Adrenal gland (tissue), 12 donors: ENCODE data around the gene CORO2A. TPM values are rescaled to one million over a fixed set of nuclear protein-coding genes. Genes with fewer than 3 reads are reported as not detected.
A peak's percentile ranks its signal among the peaks of the same experiment; 100 is the strongest.

Source experiments
- DNase-seq, 7 donors: peaks; one replicate each; pipeline ENCODE4 v3.0.0-alpha.2; 2019 to 2020
- H3K27ac ChIP-seq, 5 donors: fragments of 200-600 bp; sonication (generic) in 4 of 5; 1 replicate in 3 of 5; 2 replicates in 2 of 5; pipeline versions ENCODE4 v1.5.1 to v1.8.0; 2016 to 2020; ENCODE audit warnings: mild to moderate bottlenecking in 1 of 5
- H3K27me3 ChIP-seq: fragments of 200-600 bp; 2 replicates; pipeline ENCODE4 v1.8.0; 2021
- H3K36me3 ChIP-seq, 2 donors: fragments of 200-600 bp; replicated peaks in 1 of 2; 1 replicate in 1 of 2; 2 replicates in 1 of 2; pipeline versions ENCODE4 v1.5.1 to v1.8.0; 2018 to 2022
- H3K4me1 ChIP-seq, 2 donors: fragments of 200-600 bp; replicated peaks in 1 of 2; 1 replicate in 1 of 2; 2 replicates in 1 of 2; pipeline versions ENCODE4 v1.5.1 to v1.8.0; 2018 to 2021
- H3K4me3 ChIP-seq, 4 donors: fragments of 200-600 bp; sonication (generic) in 3 of 4; one replicate each; pipeline ENCODE4 v1.5.1; 2016 to 2018
- H3K9me3 ChIP-seq, 3 donors: fragments of 200-600 bp; sonication (generic) in 1 of 3; replicated peaks in 1 of 3; 1 replicate in 2 of 3; 2 replicates in 1 of 3; pipeline versions ENCODE4 v1.5.1 to v1.8.0; 2016 to 2021
- POLR2A ChIP-seq, 2 donors: fragments of 450-650 bp; IDR thresholded peaks; one replicate each; pipeline ENCODE4 v1.6.1; 2017; ENCODE audit warnings: antibody characterized with exemption in 2 of 2, mild to moderate bottlenecking in 2 of 2, moderate library complexity in 1 of 2
- WGBS, 4 donors: extraction: QIAGEN DNeasy Blood & Tissue Kit in 2 of 4; methylation state at CpG; one replicate each; pipeline versions ENCODE4 v1.1.5 to v1.1.7; 2013 to 2017; 5-methylcytosine and 5-hydroxymethylcytosine counted together
- intact Hi-C, 2 donors: fragments of 100-400 bp; cut with DNase I; formaldehyde crosslinking; loops; one replicate each; pipeline versions ENCODE4 v1.14.1 to v1.15.0; 2022 to 2023
- polyA plus RNA-seq, 3 donors: library from polyadenylated mRNA; stranded (reverse); fragments of 200-250 nt in 2 of 3; fragments of 350-450 nt in 1 of 3; fragmentation: Illumina TruSeq in 1 of 3; extraction: RNeasy Lipid Tissue Mini Kit (QIAGEN cat#74804) in 1 of 3; gene quantifications; one replicate each; pipeline ENCODE4 v1.2.3, GENCODE V29; 2013 to 2014
- total RNA-seq, 9 donors: library from RNA; depleted of rRNA in 4 of 9; stranded (reverse); fragments of >200 nt in 4 of 9; fragments of 120-200 nt in 1 of 9; fragmentation: NEBNext Ultra II Directional in 1 of 9; extraction: Animal tissue kit (Norgen Biotek cat#: 25700) in 1 of 9; gene quantifications; one replicate each; pipeline versions ENCODE4 v1.1.0 to v1.2.4, GENCODE V29; 2013 to 2023
- TF ChIP-seq, protein P1 (sequence below), 6 experiments: fragments of 450-650 bp in 4 of 6; fragments of 200-600 bp in 2 of 6; sonication (generic) in 1 of 6; IDR thresholded peaks; 1 replicate in 5 of 6; 2 replicates in 1 of 6; pipeline versions ENCODE4 v1.5.1 to v1.8.0; 2016 to 2021; ENCODE audit warnings: antibody characterized with exemption in 6 of 6, mild to moderate bottlenecking in 2 of 6, moderate library complexity in 1 of 6
- donor health status: healthy with polysubstance abuse.
- donor health status: Bipolar disorder and iron deficiency.
- donor health status: DM: yes; HTN: yes; CAD: no.
- donor health status: DM: no; HTN: no; CAD: no.
- donor health status: DM: no; HTN: no; CAD: no.
- donor health status: DM: yes; HTN: yes; CAD: no.

The CORO2A gene
- total and polyA plus RNA-seq, 12 donors: 0.06 to 3.9 (median 1.2) TPM

DNA sequence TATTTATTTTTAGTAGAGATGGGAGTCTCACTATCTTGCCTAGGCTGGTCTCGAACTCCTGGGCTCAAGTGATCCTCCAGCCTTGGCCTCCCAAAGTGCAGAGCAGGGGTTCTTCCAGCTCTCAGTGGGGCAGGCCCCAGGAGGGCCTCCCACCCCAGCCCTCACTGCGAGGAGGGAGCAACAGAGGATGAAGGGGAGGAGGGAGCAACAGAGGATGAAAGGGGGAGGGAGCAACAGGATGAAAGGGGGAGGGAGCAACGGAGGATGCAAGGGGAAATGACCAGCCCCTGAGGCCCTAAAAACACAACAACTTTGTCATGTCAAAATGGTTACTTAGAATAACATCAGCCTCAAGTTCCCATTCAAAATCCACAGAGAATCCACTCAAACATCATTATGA lies 83.4 kb downstream of the CORO2A start:
- Histone ChIP-seq H3K27ac (peak overlapping the region in 1 of 5 donors; percentile 41), H3K4me1 (no peaks in the 10 kb centered on the region), H3K27me3 (peaks cover 5% of the 10 kb centered on the region), H3K36me3 (no peaks in the 10 kb centered on the region), H3K9me3 (no peaks in the 10 kb centered on the region), H3K4me3 (no peak overlapping the region)
- TF ChIP-seq POLR2A (IDR thresholded peaks at IDR 0.05): no peak
- intact Hi-C loops: no loop called here
- 57 to 66% (median 62%) methylated on average over 3 of the region's 3 CpGs for WGBS, 4 donors
- DNase-seq: no peak

DNA sequence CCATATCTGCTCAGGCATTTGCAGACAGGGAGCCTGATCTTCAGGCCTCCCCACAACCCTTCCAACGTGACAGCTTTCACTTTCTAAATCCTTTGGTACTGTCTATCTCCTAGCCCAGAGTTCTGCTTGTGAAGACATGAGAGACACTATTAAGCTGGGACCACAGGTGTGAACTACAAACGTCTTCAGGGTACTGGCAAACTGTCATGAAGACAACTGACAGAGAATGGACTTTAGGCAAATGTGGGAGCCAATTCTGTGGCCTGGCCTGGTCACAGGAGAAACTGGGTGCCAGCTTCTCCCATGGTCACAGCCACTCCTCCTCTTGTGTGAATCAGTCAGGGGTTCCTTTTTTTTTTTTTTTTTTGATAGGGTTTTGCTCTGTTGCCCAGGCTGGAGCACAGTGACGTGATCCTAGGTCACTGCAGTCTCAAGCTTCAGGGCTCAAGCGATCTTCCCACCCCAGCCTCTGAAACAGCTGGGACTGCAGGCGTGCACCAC lies 83.9 kb downstream of the CORO2A start:
- 76 to 85% (median 80%) methylated on average over 5 of the region's 5 CpGs for WGBS, 4 donors

DNA sequence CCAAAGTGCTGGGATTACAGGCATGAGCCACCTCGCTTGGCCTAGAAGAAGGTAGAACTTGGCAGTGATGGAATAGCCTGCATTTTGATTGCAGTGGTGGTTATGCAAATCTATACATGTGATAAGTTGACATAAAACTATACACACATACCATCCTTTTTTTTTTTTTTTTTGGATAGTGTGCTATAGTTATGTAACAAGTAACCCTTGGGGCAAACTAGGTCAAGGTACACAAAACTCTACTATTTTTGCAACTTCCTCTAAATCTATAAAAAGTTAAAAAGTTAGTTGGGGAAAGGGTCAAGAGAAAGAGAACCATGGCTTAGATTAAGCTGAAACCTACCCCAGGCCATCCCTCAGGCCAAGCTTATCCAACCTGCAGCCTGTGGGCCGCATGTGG lies 84.5 kb downstream of the CORO2A start:
- no peaks in the 10 kb centered on the region for H3K9me3 ChIP-seq

More for the DNA sequence above, 83.9 kb downstream of the CORO2A start:
- Histone ChIP-seq H3K27ac (peak overlapping the region in 2 of 5 donors; percentile 3 to 41), H3K4me1 (no peaks in the 10 kb centered on the region), H3K36me3 (no peaks in the 10 kb centered on the region), H3K27me3 (peaks cover 5% of the 10 kb centered on the region), H3K9me3 (no peaks in the 10 kb centered on the region), H3K4me3 (no peak overlapping the region)
- intact Hi-C loops: no loop called here
- TF ChIP-seq, protein P1, sequence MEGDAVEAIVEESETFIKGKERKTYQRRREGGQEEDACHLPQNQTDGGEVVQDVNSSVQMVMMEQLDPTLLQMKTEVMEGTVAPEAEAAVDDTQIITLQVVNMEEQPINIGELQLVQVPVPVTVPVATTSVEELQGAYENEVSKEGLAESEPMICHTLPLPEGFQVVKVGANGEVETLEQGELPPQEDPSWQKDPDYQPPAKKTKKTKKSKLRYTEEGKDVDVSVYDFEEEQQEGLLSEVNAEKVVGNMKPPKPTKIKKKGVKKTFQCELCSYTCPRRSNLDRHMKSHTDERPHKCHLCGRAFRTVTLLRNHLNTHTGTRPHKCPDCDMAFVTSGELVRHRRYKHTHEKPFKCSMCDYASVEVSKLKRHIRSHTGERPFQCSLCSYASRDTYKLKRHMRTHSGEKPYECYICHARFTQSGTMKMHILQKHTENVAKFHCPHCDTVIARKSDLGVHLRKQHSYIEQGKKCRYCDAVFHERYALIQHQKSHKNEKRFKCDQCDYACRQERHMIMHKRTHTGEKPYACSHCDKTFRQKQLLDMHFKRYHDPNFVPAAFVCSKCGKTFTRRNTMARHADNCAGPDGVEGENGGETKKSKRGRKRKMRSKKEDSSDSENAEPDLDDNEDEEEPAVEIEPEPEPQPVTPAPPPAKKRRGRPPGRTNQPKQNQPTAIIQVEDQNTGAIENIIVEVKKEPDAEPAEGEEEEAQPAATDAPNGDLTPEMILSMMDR (IDR thresholded peaks at IDR 0.05): no peak
- no peak for TF ChIP-seq POLR2A (IDR thresholded peaks at IDR 0.05)
- peak in 1 of 7 donors; percentile 29 for DNase-seq

DNA sequence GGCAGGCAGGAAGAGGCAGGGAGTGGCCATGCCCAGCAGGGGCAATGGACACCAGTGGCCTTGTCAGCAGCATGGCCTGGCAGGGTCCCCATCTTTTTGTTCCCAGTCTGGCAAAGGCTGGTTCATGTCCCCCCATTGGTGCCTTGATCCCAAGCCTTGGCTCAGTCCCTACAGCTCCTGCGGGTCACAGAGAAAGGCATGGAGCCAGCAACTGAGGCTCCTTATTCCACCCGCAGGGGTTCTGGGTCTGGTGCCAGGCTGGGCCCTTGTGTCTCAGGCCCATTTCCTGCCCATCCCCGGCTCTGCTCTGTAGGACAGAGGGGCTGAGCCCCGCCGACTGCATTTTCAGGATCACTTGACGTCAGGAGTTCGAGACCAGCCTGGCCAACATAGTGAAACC lies 87.4 kb downstream of the CORO2A start:
- Histone ChIP-seq H3K4me1 (peaks cover 0 to 7% of the 10 kb centered on the region in 2 donors), H3K4me3 (no peak overlapping the region), H3K27ac (peak overlapping the region in 1 of 5 donors; percentile 47), H3K36me3 (no peaks in the 10 kb centered on the region), H3K27me3 (peaks cover 18% of the 10 kb centered on the region), H3K9me3 (no peaks in the 10 kb centered on the region)
- peak in 1 of 7 donors; percentile 12 for DNase-seq
- WGBS, 4 donors: 88 to 92% (median 90%) methylated on average over 2 to 7 of the region's 7 CpGs
- TF ChIP-seq, protein P1 (IDR thresholded peaks at IDR 0.05): no peak
- TF ChIP-seq POLR2A (IDR thresholded peaks at IDR 0.05): no peak
- intact Hi-C loops: no loop called here

More for the DNA sequence above, 84.5 kb downstream of the CORO2A start:
- intact Hi-C loops: no loop called here
- H3K36me3 ChIP-seq: no peaks in the 10 kb centered on the region
- H3K4me3 ChIP-seq: no peak overlapping the region
- no peaks in the 10 kb centered on the region for H3K4me1 ChIP-seq
- 90 to 93% (median 92%) methylated on average over 2 of the region's 2 CpGs for WGBS, 4 donors
- DNase-seq: no peak
- peaks cover 10% of the 10 kb centered on the region for H3K27me3 ChIP-seq
- H3K27ac ChIP-seq: peak overlapping the region in 2 of 5 donors; percentile 3 to 41
- TF ChIP-seq, protein P1 (IDR thresholded peaks at IDR 0.05): no peak
- no peak for TF ChIP-seq POLR2A (IDR thresholded peaks at IDR 0.05)

DNA sequence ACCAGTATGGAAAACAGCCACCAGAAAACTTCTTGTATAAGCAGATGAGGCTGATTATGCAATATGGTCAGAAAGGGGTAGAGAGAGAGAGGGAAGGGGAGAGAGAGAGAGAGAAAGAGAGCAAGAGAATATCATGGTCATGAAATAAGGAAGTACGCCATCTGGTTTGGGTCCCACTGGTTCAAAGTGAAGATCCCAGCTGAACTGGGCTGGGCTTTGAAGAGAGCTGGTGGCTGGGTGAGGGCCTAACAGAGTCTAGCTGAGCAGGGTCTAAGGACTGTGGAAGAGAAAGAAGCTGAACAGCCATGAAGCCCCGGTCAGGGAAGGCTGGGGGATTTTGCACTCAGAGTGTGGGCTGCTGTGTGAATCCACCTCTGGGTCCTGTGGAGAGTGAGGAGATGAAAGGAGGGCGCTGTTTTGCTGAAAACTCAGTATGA lies 88.0 kb downstream of the CORO2A start:
- Histone ChIP-seq H3K4me3 (no peak overlapping the region), H3K4me1 (peaks cover 0 to 9% of the 10 kb centered on the region in 2 donors), H3K27me3 (peaks cover 18% of the 10 kb centered on the region), H3K36me3 (no peaks in the 10 kb centered on the region), H3K9me3 (no peaks in the 10 kb centered on the region), H3K27ac (peak overlapping the region in 2 of 5 donors; percentile 47)
- DNase-seq: peak in 1 of 7 donors; percentile 44
- 76 to 89% (median 83%) methylated on average over 2 to 3 of the region's 3 CpGs for WGBS, 4 donors
- no peak for TF ChIP-seq POLR2A (IDR thresholded peaks at IDR 0.05)
- TF ChIP-seq, protein P1 (IDR thresholded peaks at IDR 0.05): no peak
- intact Hi-C loops: no loop called here
